GM18511 (cell line): Measurements from ENCODE around the gene TMEM108.

Experiments
- ATAC-seq: cut with Tn5 transposase; IDR thresholded peaks from one replicate; pipeline ENCODE4 v1.9.1; 2021; ENCODE audit warnings: mild to moderate bottlenecking, moderate library complexity; ENCODE audit not compliant: unreplicated experiment

TMEM108 gene

DNA sequence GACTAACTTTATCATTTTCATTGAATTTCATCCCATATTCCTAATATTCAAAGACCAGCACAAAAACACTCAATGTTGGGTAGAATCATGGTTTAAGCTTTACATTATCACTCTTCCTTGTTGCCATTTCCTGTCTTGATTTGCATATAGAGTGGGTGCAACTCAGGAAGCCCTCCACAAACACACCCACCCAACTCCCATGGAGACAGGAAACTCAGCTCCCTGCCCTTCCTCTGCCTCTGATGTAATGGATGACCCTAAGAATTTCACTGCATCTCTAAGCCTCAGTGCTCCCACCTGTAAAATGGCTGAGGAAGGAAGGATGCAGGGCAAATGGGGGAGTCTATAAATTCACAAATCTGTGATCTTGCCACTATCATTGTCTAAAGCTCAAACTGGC, 263.5 kb downstream of the TMEM108 start:
- ATAC-seq, result no peak

DNA sequence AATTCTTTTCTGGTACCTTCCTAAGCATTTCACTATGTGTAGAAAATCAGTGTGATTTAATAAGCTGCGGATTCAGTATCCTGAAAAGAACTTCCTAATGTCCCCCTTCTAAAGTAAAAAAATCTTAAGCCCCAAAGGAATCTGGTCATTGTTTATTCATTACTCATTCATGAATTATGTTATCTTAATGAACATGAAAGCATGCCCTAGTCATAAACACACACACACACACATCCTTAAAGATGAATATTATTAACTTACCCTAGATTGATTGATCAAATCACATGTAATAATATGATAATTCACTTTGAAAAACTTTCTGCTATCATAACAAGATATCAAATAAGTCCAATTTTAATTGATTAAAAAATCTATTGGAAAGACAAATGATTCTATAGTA, 265.2 kb downstream of the TMEM108 start:
- no peak for ATAC-seq

DNA sequence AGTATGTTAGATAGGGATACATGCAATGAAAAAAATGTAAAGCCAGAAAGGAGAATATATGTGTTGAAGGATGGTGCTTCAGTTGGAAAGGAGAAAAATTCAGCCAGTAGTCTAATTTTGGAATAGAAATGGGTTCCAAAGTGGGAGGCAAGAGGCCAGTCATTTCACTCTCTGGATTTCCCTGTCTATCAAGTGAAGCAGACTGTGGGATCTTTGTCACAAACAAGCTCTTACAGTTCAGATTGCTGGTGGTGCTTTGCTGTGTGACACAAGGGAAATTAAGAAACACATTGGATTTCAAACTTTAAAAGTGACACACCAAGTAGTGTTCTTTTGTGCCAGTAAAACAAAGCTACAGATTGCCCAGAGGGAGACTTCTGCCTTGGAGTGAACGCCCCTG, 279.7 kb downstream of the TMEM108 start:
- ATAC-seq, result no peak

- no peak for ATAC-seq
These were observed 290.2 kb downstream of the TMEM108 start for GRCh38 chr3:133328373-133328772.

DNA sequence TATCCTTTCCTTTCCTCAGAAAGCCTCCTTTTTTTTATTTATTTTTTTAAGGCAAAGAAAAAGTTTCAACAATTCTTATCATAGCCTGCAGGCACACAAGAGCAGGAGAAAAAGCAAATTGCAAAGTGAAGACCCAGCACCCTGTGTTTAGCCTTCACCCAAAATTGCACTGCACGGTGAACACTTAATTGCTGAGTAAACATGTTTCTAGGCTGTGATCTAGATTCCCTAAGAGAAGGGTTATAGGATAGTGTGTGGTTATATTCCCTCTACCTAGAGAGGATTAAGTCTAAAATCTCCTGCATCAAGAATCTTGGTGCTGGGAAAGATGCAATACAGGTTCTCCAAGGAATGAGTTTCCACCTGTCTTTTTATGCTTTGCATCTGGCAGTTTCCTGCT, 291.4 kb downstream of the TMEM108 start:
- ATAC-seq, result no peak

GRCh38 chr3:133330065-133330464, 291.9 kb downstream of the TMEM108 start:
- ATAC-seq, result no peak

DNA sequence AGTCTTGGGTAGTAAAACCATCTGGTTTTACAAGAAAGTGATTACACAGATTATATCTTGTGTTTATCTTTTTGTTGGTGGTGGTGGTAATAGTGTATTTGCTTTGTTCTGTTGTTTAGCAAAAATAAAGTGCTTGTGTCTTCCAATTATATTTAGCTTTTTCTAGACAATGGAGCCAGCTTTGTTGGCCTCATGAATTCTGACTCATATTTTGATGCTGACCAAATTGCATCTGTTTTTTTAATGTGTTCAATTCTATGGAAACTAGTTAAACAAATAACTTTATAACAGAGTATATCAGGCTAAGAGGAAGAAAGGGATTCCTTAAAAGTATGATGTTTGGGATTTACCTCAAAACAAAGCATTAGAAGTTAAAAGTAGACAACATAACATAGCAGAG, 292.3 kb downstream of the TMEM108 start:
- ATAC-seq, result no peak

- ATAC-seq, result no peak
These were observed 316.5 kb downstream of the TMEM108 start for GRCh38 chr3:133354721-133355120.

- no peak for ATAC-seq
These were observed 322.3 kb downstream of the TMEM108 start for GRCh38 chr3:133360476-133360875.

DNA sequence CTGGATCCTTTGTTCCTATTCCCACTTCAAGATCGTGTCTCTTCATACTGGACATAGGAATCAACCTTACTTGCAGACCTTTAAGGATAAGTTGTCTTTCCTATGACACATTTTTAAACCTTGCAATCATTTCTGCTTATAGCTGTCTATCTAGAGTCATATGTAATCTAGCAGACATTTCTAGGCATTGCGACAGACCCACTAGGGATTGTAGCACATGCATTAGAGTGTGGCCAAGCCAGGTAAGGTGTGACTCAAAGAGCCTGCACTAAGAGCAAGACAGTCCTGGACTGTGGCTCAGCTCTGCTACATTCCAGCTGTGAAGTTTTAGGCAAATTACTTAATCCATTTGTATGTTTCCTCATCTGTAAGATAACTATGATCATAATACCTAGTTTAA, 322.8 kb downstream of the TMEM108 start:
- no peak for ATAC-seq

GRCh38 chr3:133361435-133361834, 323.2 kb downstream of the TMEM108 start:
- ATAC-seq, result no peak

- no peak for ATAC-seq
These were observed 324.3 kb downstream of the TMEM108 start for GRCh38 chr3:133362539-133362938.

DNA sequence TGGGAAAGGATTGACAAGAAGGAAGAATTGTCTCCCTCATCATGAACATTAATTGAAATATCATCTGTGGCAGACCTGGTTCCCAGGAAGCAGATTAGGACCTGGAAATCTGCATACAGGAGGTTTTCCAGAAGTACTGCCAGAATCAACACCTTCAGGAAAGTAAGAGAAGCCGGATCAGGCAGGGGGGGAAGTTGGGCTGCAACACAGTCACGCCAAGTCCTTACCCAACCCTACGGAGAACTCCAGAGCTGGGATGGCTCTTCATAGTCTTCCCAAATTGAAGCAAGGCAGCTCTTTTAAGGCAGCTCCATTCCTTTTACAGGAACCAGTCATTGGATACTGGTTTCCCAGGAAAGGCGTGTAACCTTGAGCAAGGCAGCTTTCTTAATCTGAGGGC, 326.5 kb downstream of the TMEM108 start:
- ATAC-seq, result no peak

GRCh38 chr3:133366921-133367320, 328.7 kb downstream of the TMEM108 start:
- no peak for ATAC-seq

- ATAC-seq, result no peak
These were observed 329.2 kb downstream of the TMEM108 start for GRCh38 chr3:133367403-133367802.

DNA sequence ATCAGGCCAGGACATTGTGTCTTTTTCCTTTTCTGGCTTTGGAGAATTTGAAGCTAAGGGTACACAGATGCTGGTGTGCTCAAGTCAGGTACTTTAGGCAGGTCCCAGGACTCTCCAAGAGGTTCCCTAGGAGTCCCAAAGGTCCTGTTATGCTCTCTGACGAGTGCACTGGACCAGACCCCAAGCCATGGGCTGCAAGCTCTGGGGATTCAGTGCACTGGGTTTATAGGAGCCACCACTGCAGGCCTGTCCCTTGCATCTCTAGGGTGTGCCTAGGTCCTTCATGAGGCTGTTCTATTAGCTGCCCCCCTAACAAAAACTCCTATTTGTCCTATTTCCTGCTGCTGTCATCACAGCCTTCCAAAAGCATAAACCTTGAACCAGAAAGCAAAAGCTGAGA, 329.8 kb downstream of the TMEM108 start:
- no peak for ATAC-seq

- no peak for ATAC-seq
These were observed 330.3 kb downstream of the TMEM108 start for GRCh38 chr3:133368371-133369067.

- no peak for ATAC-seq
These were observed 330.9 kb downstream of the TMEM108 start for GRCh38 chr3:133369068-133369440.

DNA sequence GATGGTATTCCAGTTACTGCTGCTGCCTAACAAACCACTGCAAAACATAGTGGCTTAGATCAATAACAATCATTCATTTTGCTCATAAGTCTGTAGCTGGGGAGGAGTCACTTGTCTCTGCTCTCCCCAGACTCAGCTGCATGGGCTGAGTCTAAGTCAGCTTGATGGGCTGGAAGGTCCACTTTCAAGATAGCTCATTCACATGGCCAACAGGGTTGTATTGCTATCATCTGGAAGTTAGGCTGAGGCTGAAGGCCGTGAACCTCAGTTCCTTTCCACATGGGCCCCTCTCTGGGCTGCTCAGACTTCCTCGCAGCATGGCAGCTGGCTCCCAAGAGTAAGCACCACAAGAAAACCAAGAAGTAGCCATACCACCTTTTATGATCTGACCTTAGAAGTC, 333.0 kb downstream of the TMEM108 start:
- no peak for ATAC-seq

- ATAC-seq, result no peak
These were observed 333.5 kb downstream of the TMEM108 start for GRCh38 chr3:133371676-133372075.

- no peak for ATAC-seq
These were observed 336.7 kb downstream of the TMEM108 start for GRCh38 chr3:133374708-133375402.

GRCh38 chr3:133375403-133375745, 337.2 kb downstream of the TMEM108 start:
- ATAC-seq, result no peak

GRCh38 chr3:133376810-133377209, 338.6 kb downstream of the TMEM108 start:
- ATAC-seq, result no peak
